Vagina (tissue), 2 donors: Measurements from ENCODE around the gene FBXL17. TPM values are rescaled to one million over a fixed set of nuclear protein-coding genes. Genes with fewer than 3 reads are reported as not detected.

ENCODE experiments used
- DNase-seq, 2 donors: peaks; one replicate each; pipeline ENCODE4 v3.0.0-alpha.2; 2017; ENCODE audit errors: extremely low spot score in 2 of 2
- H3K27ac ChIP-seq: fragments of 200-600 bp; sonication (generic); one replicate; pipeline ENCODE4 v1.5.1; 2019
- H3K27me3 ChIP-seq: fragments of 200-600 bp; sonication (generic); one replicate; pipeline ENCODE4 v1.5.1; 2019
- H3K36me3 ChIP-seq, 2 donors: fragments of 200-600 bp; sonication (generic); one replicate each; pipeline ENCODE4 v1.5.1; 2017 to 2019
- H3K4me1 ChIP-seq: fragments of 200-600 bp; sonication (generic); one replicate; pipeline ENCODE4 v1.5.1; 2019
- H3K4me3 ChIP-seq, 2 donors: fragments of 200-600 bp; sonication (generic); 1 replicate in 1 of 2; 2 replicates in 1 of 2; pipeline ENCODE4 v1.5.1; 2016 to 2019
- H3K9me3 ChIP-seq: fragments of 200-600 bp; sonication (generic); one replicate; pipeline ENCODE4 v1.5.1; 2019
- POLR2A ChIP-seq, 2 donors: fragments of 450-650 bp; IDR thresholded peaks; one replicate each; pipeline ENCODE4 v1.6.1; 2017; ENCODE audit warnings: antibody characterized with exemption in 2 of 2, mild to moderate bottlenecking in 2 of 2, moderate library complexity in 2 of 2
- POLR2AphosphoS5 ChIP-seq, 2 donors: sonication (generic); formaldehyde crosslinking; IDR thresholded peaks; one replicate each; pipeline ENCODE4 v1.9.0; 2017; ENCODE audit warnings: antibody characterized with exemption in 2 of 2, mild to moderate bottlenecking in 2 of 2, low read depth in 1 of 2; ENCODE audit not compliant: insufficient read depth in 1 of 2
- intact Hi-C: fragments of 100-400 bp; cut with DNase I; formaldehyde crosslinking; loops from one replicate; pipeline ENCODE4 v1.15.1; 2023
- total RNA-seq: library from RNA; depleted of rRNA; stranded (reverse); fragments of >200 nt; gene quantifications from one replicate; pipeline ENCODE4 v1.2.3, GENCODE V29; 2016
- TF ChIP-seq, protein P1 (sequence below), 3 experiments: fragments of 450-650 bp in 2 of 3; fragments of 200-600 bp in 1 of 3; sonication (generic) in 1 of 3; IDR thresholded peaks; one replicate each; pipeline ENCODE4 v1.5.1; 2017 to 2019; ENCODE audit warnings: antibody characterized with exemption in 3 of 3, mild to moderate bottlenecking in 2 of 3, moderate library complexity in 2 of 3

Gene FBXL17
- total RNA-seq, 1 donor from 2014 or later, result 15.0 TPM

DNA sequence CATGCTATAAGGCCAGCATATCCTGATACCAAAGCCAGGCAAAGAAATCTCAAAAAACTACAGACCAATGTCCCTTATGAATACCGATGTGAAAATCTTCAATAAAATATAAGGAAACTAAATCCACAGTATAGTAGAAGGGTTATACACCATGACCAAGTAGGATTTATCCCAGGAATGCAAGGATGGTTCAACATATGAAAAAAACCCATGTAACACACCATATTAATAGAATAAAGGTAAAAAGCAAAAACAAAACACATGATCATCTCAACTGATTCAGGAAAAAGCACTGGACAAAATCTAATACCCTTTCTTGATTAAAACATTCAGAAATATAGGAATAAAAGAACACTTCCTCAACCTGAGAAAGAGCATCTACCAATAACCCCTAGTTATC, 6.1 kb downstream of the FBXL17 start:
- TF ChIP-seq POLR2A (IDR thresholded peaks at IDR 0.05) (no peak), POLR2AphosphoS5 (IDR thresholded peaks at IDR 0.05; ENCODE audit: insufficient read depth in 1 of 2, low read depth in 1 of 2) (no peak)
- TF ChIP-seq, protein P1, sequence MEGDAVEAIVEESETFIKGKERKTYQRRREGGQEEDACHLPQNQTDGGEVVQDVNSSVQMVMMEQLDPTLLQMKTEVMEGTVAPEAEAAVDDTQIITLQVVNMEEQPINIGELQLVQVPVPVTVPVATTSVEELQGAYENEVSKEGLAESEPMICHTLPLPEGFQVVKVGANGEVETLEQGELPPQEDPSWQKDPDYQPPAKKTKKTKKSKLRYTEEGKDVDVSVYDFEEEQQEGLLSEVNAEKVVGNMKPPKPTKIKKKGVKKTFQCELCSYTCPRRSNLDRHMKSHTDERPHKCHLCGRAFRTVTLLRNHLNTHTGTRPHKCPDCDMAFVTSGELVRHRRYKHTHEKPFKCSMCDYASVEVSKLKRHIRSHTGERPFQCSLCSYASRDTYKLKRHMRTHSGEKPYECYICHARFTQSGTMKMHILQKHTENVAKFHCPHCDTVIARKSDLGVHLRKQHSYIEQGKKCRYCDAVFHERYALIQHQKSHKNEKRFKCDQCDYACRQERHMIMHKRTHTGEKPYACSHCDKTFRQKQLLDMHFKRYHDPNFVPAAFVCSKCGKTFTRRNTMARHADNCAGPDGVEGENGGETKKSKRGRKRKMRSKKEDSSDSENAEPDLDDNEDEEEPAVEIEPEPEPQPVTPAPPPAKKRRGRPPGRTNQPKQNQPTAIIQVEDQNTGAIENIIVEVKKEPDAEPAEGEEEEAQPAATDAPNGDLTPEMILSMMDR (IDR thresholded peaks at IDR 0.05), result no peak
- Histone ChIP-seq H3K4me1 (peaks cover 19% of the 10 kb centered on the region), H3K4me3 (no peak overlapping the region), H3K36me3 (no peaks in the 10 kb centered on the region), H3K9me3 (peaks cover 4% of the 10 kb centered on the region), H3K27me3 (no peaks in the 10 kb centered on the region), H3K27ac (no peak overlapping the region)
- intact Hi-C loops, result no loop called here
- no peak for DNase-seq

DNA sequence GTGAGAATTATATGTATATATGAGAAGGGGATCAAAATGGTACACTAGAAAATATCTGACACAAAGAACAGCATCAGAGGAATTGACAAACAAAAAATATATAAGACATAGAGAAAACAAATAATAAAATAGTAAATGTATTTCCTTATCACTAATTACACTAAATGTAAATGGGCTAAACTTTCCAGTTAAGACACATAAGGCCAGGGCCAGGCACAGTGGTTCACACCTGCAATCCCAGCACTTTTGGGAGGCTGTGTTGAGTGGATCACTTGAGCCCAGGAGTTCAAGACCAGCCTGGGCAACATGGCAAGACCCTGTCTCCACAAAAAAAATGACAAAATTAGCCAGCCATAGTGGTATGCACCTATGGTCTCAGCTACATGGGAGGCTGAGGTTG, 8.5 kb downstream of the FBXL17 start:
- Histone ChIP-seq H3K27ac (no peak overlapping the region), H3K9me3 (peaks cover 4% of the 10 kb centered on the region), H3K27me3 (no peaks in the 10 kb centered on the region), H3K4me1 (no peaks in the 10 kb centered on the region), H3K4me3 (no peak overlapping the region), H3K36me3 (no peaks in the 10 kb centered on the region)
- intact Hi-C loops, result no loop called here
- TF ChIP-seq POLR2AphosphoS5 (IDR thresholded peaks at IDR 0.05; ENCODE audit: insufficient read depth in 1 of 2, low read depth in 1 of 2), result no peak
- no peak for TF ChIP-seq POLR2A (IDR thresholded peaks at IDR 0.05)
- TF ChIP-seq, protein P1 (IDR thresholded peaks at IDR 0.05), result no peak
- no peak for DNase-seq

DNA sequence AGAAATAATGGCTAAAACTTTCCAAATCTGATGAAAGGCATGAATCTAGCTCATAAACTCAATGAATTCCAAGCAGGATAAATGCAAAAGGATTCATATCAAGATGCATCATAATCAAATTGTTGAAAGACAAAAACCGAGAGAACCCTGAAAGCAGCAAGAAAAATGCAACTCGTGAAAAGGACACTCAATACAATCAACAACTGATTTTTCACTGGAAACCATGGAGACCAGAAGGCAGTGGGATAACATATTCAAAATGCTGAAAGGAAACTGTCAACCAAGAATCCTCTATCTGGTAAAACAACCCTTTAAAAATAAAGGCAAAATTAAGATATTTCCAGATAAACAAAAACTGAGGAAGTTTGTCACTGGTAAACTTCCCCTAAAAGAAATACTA, 9.5 kb downstream of the FBXL17 start:
- DNase-seq, result no peak
- Histone ChIP-seq H3K4me3 (no peak overlapping the region), H3K36me3 (no peaks in the 10 kb centered on the region), H3K9me3 (peaks cover 4% of the 10 kb centered on the region), H3K27ac (no peak overlapping the region), H3K27me3 (no peaks in the 10 kb centered on the region), H3K4me1 (no peaks in the 10 kb centered on the region)
- intact Hi-C loops, result no loop called here
- TF ChIP-seq POLR2A (IDR thresholded peaks at IDR 0.05) (no peak), POLR2AphosphoS5 (IDR thresholded peaks at IDR 0.05; ENCODE audit: insufficient read depth in 1 of 2, low read depth in 1 of 2) (no peak)
- TF ChIP-seq, protein P1 (IDR thresholded peaks at IDR 0.05), result no peak

DNA sequence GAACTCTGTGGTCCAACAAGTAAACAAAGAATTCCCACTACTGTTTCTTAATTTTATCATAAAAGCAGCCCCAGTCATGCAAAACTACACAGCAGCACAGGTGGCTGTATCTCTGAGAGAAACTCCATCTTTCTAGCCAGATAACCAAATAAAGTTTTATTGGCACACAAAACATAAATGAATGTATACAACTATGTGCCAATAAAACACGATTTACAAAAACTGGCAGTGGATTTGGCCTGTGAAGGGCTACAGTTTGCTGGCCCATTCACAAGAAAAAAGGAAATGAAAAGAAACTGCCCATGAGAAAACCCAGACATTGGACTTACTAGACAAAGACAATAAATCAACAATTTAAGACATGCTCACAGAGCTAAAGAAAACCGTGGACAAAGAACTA, 10.6 kb downstream of the FBXL17 start:
- Histone ChIP-seq H3K36me3 (peaks cover 0 to 5% of the 10 kb centered on the region in 2 donors), H3K27ac (no peak overlapping the region), H3K9me3 (peaks cover 4% of the 10 kb centered on the region), H3K27me3 (no peaks in the 10 kb centered on the region), H3K4me1 (no peaks in the 10 kb centered on the region), H3K4me3 (no peak overlapping the region)
- intact Hi-C loops, result no loop called here
- no peak for TF ChIP-seq POLR2AphosphoS5 (IDR thresholded peaks at IDR 0.05; ENCODE audit: insufficient read depth in 1 of 2, low read depth in 1 of 2)
- TF ChIP-seq, protein P1 (IDR thresholded peaks at IDR 0.05), result no peak
- no peak for DNase-seq

DNA sequence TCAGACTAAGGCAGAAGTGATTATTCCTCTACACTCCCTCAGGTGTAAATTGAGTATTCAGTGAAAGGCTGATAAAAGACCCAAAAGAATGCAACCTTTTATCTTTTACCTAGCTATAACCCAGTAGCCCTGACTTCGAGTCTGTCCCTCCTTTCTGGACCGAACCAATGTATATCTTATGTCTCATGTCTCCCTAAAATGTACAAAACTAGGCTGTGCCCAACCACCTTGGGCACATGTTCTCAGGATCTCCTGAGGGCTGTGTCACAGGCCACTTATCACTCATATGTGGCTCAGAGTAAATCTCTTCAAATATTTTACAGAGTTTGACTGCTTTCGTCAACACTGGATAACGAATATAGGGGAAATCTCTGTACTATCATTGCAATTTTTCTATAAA, 12.7 kb downstream of the FBXL17 start:
- no peaks in the 10 kb centered on the region for H3K27me3 ChIP-seq
- intact Hi-C loops, result no loop called here
- peaks cover 0 to 5% of the 10 kb centered on the region in 2 donors for H3K36me3 ChIP-seq
- no peak overlapping the region for H3K4me3 ChIP-seq
- H3K9me3 ChIP-seq, result peaks cover 4% of the 10 kb centered on the region
- TF ChIP-seq, protein P1 (IDR thresholded peaks at IDR 0.05), result no peak
- TF ChIP-seq POLR2A (IDR thresholded peaks at IDR 0.05) (no peak), POLR2AphosphoS5 (IDR thresholded peaks at IDR 0.05; ENCODE audit: insufficient read depth in 1 of 2, low read depth in 1 of 2) (no peak)
- DNase-seq, result no peak
- H3K27ac ChIP-seq, result no peak overlapping the region
- no peaks in the 10 kb centered on the region for H3K4me1 ChIP-seq
